ENCODE measurements around the gene PLXDC1. TPM values are rescaled to one million over a fixed set of nuclear protein-coding genes. Genes with fewer than 3 reads are reported as not detected.

Gene PLXDC1
- total and polyA plus RNA-seq, 7 experiments from 2014 or later, result 2.3 to 55.7 (median 30.8) TPM

Other genes with a start within 250 kb of the PLXDC1 start
- gene FBXO47, start 184.2 kb downstream of the PLXDC1 start, total RNA-seq, result not detected
- gene FBXO47, start 184.2 kb downstream of the PLXDC1 start, polyA plus RNA-seq, result not detected
- under 1 TPM in 2 of 5 experiments, not detected in 3; 0.34 to 0.78 TPM for gene ARL5C, start 14.5 kb upstream of the PLXDC1 start, total RNA-seq
- under 1 TPM in 1 of 2 donors, not detected in 1; 0.15 TPM for gene ARL5C, start 14.5 kb upstream of the PLXDC1 start, polyA plus RNA-seq
- 10 to 100 TPM; 10.7 to 22.0 (median 12.8) TPM for gene CACNB1, start 46.0 kb upstream of the PLXDC1 start, total RNA-seq
- 1 to 10 TPM in 1 of 2 donors, under 1 TPM in 1; 0.39 to 1.9 TPM for gene CACNB1, start 46.0 kb upstream of the PLXDC1 start, polyA plus RNA-seq
- gene RPL19, start 48.6 kb upstream of the PLXDC1 start, total RNA-seq, result 1,000 to 10,000 TPM; 1,932 to 3,942 (median 3,777) TPM
- gene RPL19, start 48.6 kb upstream of the PLXDC1 start, polyA plus RNA-seq, result 1,000 to 10,000 TPM; 4,326 to 4,957 TPM
- not detected for gene STAC2, start 74.3 kb upstream of the PLXDC1 start, total RNA-seq
- not detected for gene STAC2, start 74.3 kb upstream of the PLXDC1 start, polyA plus RNA-seq
- gene FBXL20, start 250.0 kb upstream of the PLXDC1 start, total RNA-seq, result 10 to 100 TPM; 17.6 to 35.0 (median 26.1) TPM
- 1 to 10 TPM; 3.8 to 4.5 TPM for gene FBXL20, start 250.0 kb upstream of the PLXDC1 start, polyA plus RNA-seq